Measurements from ENCODE around the gene NEUROD6. TPM values are rescaled to one million over a fixed set of nuclear protein-coding genes. Genes with fewer than 3 reads are reported as not detected.

The NEUROD6 gene
- total RNA-seq, 5 donors from 2014 or later (not counting 1 experiment from before 2014, with no cell fraction given) = not detected

- no peaks in the 10 kb centered on the region for H3K4me1 Mint-ChIP-seq
- Histone ChIP-seq H3K36me3 (ENCODE audit: control insufficient read depth in 2 of 2, extremely low read depth in 1 of 2, insufficient read depth in 1 of 2, low read length in 1 of 2) (no peaks in the 10 kb centered on the region), H3K27me3 (replicated peaks in 1 of 2; ENCODE audit: control insufficient read depth in 2 of 2, extremely low read depth in 1 of 2, insufficient read depth in 2 of 2, low read length in 1 of 2) (no peaks in the 10 kb centered on the region), H3K27ac (ENCODE audit: low read length) (no peak overlapping the region), H3K4me3 (ENCODE audit: control insufficient read depth in 1 of 2, extremely low read depth in 1 of 2, low read length in 1 of 2) (no peak overlapping the region), H3K4me1 (ENCODE audit: control insufficient read depth in 1 of 2, extremely low read depth in 1 of 2, insufficient read depth in 2 of 2, low read length in 2 of 2) (no peaks in the 10 kb centered on the region), H3K9me3 (no peaks in the 10 kb centered on the region)
- H3K36me3 Mint-ChIP-seq = no peaks in the 10 kb centered on the region
- no peak overlapping the region for H3K4me3 Mint-ChIP-seq
- ATAC-seq (replicated peaks in 1 of 4) (no peak), DNase-seq (no peak)
- no peak overlapping the region for H3K27ac Mint-ChIP-seq
- 66% methylated on average over 3 of the region's 4 CpGs for WGBS (ENCODE audit: insufficient coverage)
- H3K9me3 Mint-ChIP-seq = no peaks in the 10 kb centered on the region
- ChIA-PET POLR2A (no interaction called here), CTCF (no interaction called here)
- H3K27me3 Mint-ChIP-seq = peaks cover 0 to 1% of the 10 kb centered on the region in 2 donors
These were observed 31.1 kb downstream of the NEUROD6 start for GRCh38 chr7:31309407-31309806.

- no peaks in the 10 kb centered on the region for H3K27me3 ChIP-seq (replicated peaks in 1 of 2; ENCODE audit: control insufficient read depth in 2 of 2, extremely low read depth in 1 of 2, insufficient read depth in 2 of 2, low read length in 1 of 2)
- Mint-ChIP-seq H3K27ac (no peak overlapping the region), H3K4me1 (no peaks in the 10 kb centered on the region), H3K36me3 (no peaks in the 10 kb centered on the region), H3K4me3 (no peak overlapping the region), H3K27me3 (peaks cover 0 to 5% of the 10 kb centered on the region in 2 donors), H3K9me3 (no peaks in the 10 kb centered on the region)
- no peak overlapping the region for H3K4me3 ChIP-seq (ENCODE audit: control insufficient read depth in 1 of 2, extremely low read depth in 1 of 2, low read length in 1 of 2)
- CTCF ChIA-PET = no interaction called here
- no peak for DNase-seq
- H3K9me3 ChIP-seq = no peaks in the 10 kb centered on the region
- no peak for ATAC-seq (replicated peaks in 1 of 4)
- H3K36me3 ChIP-seq (ENCODE audit: control insufficient read depth in 2 of 2, extremely low read depth in 1 of 2, insufficient read depth in 1 of 2, low read length in 1 of 2) = no peaks in the 10 kb centered on the region
- no CpG with 5 or more reads among the region's 5 CpGs for WGBS (ENCODE audit: insufficient coverage)
- no peaks in the 10 kb centered on the region for H3K4me1 ChIP-seq (ENCODE audit: control insufficient read depth in 1 of 2, extremely low read depth in 1 of 2, insufficient read depth in 2 of 2, low read length in 2 of 2)
- no peak overlapping the region for H3K27ac ChIP-seq (ENCODE audit: low read length)
- POLR2A ChIA-PET = no interaction called here
These were observed 31.9 kb downstream of the NEUROD6 start for GRCh38 chr7:31308652-31309051.

- Mint-ChIP-seq H3K36me3 (no peaks in the 10 kb centered on the region), H3K4me1 (no peaks in the 10 kb centered on the region), H3K9me3 (no peaks in the 10 kb centered on the region), H3K4me3 (no peak overlapping the region), H3K27me3 (peaks cover 0 to 5% of the 10 kb centered on the region in 2 donors), H3K27ac (no peak overlapping the region)
- no peaks in the 10 kb centered on the region for H3K27me3 ChIP-seq (replicated peaks in 1 of 2; ENCODE audit: control insufficient read depth in 2 of 2, extremely low read depth in 1 of 2, insufficient read depth in 2 of 2, low read length in 1 of 2)
- no peak for DNase-seq
- no peak overlapping the region for H3K27ac ChIP-seq (ENCODE audit: low read length)
- H3K4me3 ChIP-seq (ENCODE audit: control insufficient read depth in 1 of 2, extremely low read depth in 1 of 2, low read length in 1 of 2) = no peak overlapping the region
- no peak for ATAC-seq (replicated peaks in 1 of 4)
- H3K9me3 ChIP-seq = no peaks in the 10 kb centered on the region
- H3K36me3 ChIP-seq (ENCODE audit: control insufficient read depth in 2 of 2, extremely low read depth in 1 of 2, insufficient read depth in 1 of 2, low read length in 1 of 2) = no peaks in the 10 kb centered on the region
- no CpG with 5 or more reads among the region's 7 CpGs for WGBS (ENCODE audit: insufficient coverage)
- ChIA-PET CTCF (no interaction called here), POLR2A (no interaction called here)
- H3K4me1 ChIP-seq (ENCODE audit: control insufficient read depth in 1 of 2, extremely low read depth in 1 of 2, insufficient read depth in 2 of 2, low read length in 2 of 2) = no peaks in the 10 kb centered on the region
These were observed 32.6 kb downstream of the NEUROD6 start for GRCh38 chr7:31307972-31308371.

- no peaks in the 10 kb centered on the region for H3K36me3 Mint-ChIP-seq
- no peak for DNase-seq
- H3K4me3 ChIP-seq (ENCODE audit: control insufficient read depth in 1 of 2, extremely low read depth in 1 of 2, low read length in 1 of 2) = no peak overlapping the region
- H3K36me3 ChIP-seq (ENCODE audit: control insufficient read depth in 2 of 2, extremely low read depth in 1 of 2, insufficient read depth in 1 of 2, low read length in 1 of 2) = no peaks in the 10 kb centered on the region
- no peaks in the 10 kb centered on the region for H3K4me1 Mint-ChIP-seq
- H3K4me3 Mint-ChIP-seq = no peak overlapping the region
- no peaks in the 10 kb centered on the region for H3K27me3 ChIP-seq (replicated peaks in 1 of 2; ENCODE audit: control insufficient read depth in 2 of 2, extremely low read depth in 1 of 2, insufficient read depth in 2 of 2, low read length in 1 of 2)
- no peak overlapping the region for H3K27ac Mint-ChIP-seq
- H3K9me3 ChIP-seq = no peaks in the 10 kb centered on the region
- no peaks in the 10 kb centered on the region for H3K9me3 Mint-ChIP-seq
- no peak overlapping the region for H3K27ac ChIP-seq (ENCODE audit: low read length)
- peaks cover 0 to 5% of the 10 kb centered on the region in 2 donors for H3K27me3 Mint-ChIP-seq
- no peaks in the 10 kb centered on the region for H3K4me1 ChIP-seq (ENCODE audit: control insufficient read depth in 1 of 2, extremely low read depth in 1 of 2, insufficient read depth in 2 of 2, low read length in 2 of 2)
- POLR2A ChIA-PET = no interaction called here
- no peak for ATAC-seq (replicated peaks in 1 of 4)
- CTCF ChIA-PET = interaction anchor here in 1 of 2 donors (0.7 kb wide), 1 partner anchor 17 kb away, joined by 4 read pairs; no protein-coding TSS in a partner anchor
- WGBS (ENCODE audit: insufficient coverage) = 60% methylated on average over 1 of the region's 1 CpG
These were observed 35.3 kb downstream of the NEUROD6 start for GRCh38 chr7:31305260-31305659.

- H3K4me3 Mint-ChIP-seq = no peak overlapping the region
- Histone ChIP-seq H3K4me1 (ENCODE audit: control insufficient read depth in 1 of 2, extremely low read depth in 1 of 2, insufficient read depth in 2 of 2, low read length in 2 of 2) (no peaks in the 10 kb centered on the region), H3K4me3 (ENCODE audit: control insufficient read depth in 1 of 2, extremely low read depth in 1 of 2, low read length in 1 of 2) (no peak overlapping the region), H3K27ac (ENCODE audit: low read length) (no peak overlapping the region), H3K9me3 (no peaks in the 10 kb centered on the region), H3K36me3 (ENCODE audit: control insufficient read depth in 2 of 2, extremely low read depth in 1 of 2, insufficient read depth in 1 of 2, low read length in 1 of 2) (no peaks in the 10 kb centered on the region), H3K27me3 (replicated peaks in 1 of 2; ENCODE audit: control insufficient read depth in 2 of 2, extremely low read depth in 1 of 2, insufficient read depth in 2 of 2, low read length in 1 of 2) (no peaks in the 10 kb centered on the region)
- WGBS (ENCODE audit: insufficient coverage) = 40% methylated on average over 1 of the region's 4 CpGs
- peaks cover 0 to 5% of the 10 kb centered on the region in 2 donors for H3K27me3 Mint-ChIP-seq
- H3K4me1 Mint-ChIP-seq = no peaks in the 10 kb centered on the region
- H3K9me3 Mint-ChIP-seq = no peaks in the 10 kb centered on the region
- ChIA-PET POLR2A (no interaction called here), CTCF (interaction anchor here in 1 of 2 donors (0.7 kb wide), 1 partner anchor 16 kb away, joined by 4 read pairs; no protein-coding TSS in a partner anchor)
- no peak overlapping the region for H3K27ac Mint-ChIP-seq
- DNase-seq (no peak), ATAC-seq (replicated peaks in 1 of 4) (no peak)
- no peaks in the 10 kb centered on the region for H3K36me3 Mint-ChIP-seq
These were observed 36.1 kb downstream of the NEUROD6 start for GRCh38 chr7:31304446-31304845.

GRCh38 chr7:31302356-31302755 lies 38.2 kb downstream of the NEUROD6 start:
- POLR2A ChIA-PET = no interaction called here

GRCh38 chr7:31299336-31299735 lies 41.2 kb downstream of the NEUROD6 start:
- no peak overlapping the region for H3K4me3 ChIP-seq (ENCODE audit: control insufficient read depth in 1 of 2, extremely low read depth in 1 of 2, low read length in 1 of 2)
- H3K9me3 ChIP-seq = no peaks in the 10 kb centered on the region
- no peaks in the 10 kb centered on the region for H3K36me3 ChIP-seq (ENCODE audit: control insufficient read depth in 2 of 2, extremely low read depth in 1 of 2, insufficient read depth in 1 of 2, low read length in 1 of 2)
- ChIA-PET CTCF (no interaction called here), POLR2A (no interaction called here)
- Mint-ChIP-seq H3K36me3 (no peaks in the 10 kb centered on the region), H3K9me3 (peaks cover 0 to 8% (median 2%) of the 10 kb centered on the region in 3 donors), H3K27me3 (peaks cover 0 to 6% of the 10 kb centered on the region in 2 donors), H3K27ac (no peak overlapping the region), H3K4me3 (no peak overlapping the region), H3K4me1 (no peaks in the 10 kb centered on the region)
- no peaks in the 10 kb centered on the region for H3K4me1 ChIP-seq (ENCODE audit: control insufficient read depth in 1 of 2, extremely low read depth in 1 of 2, insufficient read depth in 2 of 2, low read length in 2 of 2)
- H3K27me3 ChIP-seq (replicated peaks in 1 of 2; ENCODE audit: control insufficient read depth in 2 of 2, extremely low read depth in 1 of 2, insufficient read depth in 2 of 2, low read length in 1 of 2) = no peaks in the 10 kb centered on the region
- no peak overlapping the region for H3K27ac ChIP-seq (ENCODE audit: low read length)
- DNase-seq (no peak), ATAC-seq (replicated peaks in 1 of 4) (no peak)
- no CpG with 5 or more reads among the region's 1 CpG for WGBS (ENCODE audit: insufficient coverage)

More at GRCh38 chr7:31302356-31302755, 38.2 kb downstream of the NEUROD6 start:
- Mint-ChIP-seq H3K27me3 (peaks cover 0 to 5% of the 10 kb centered on the region in 2 donors), H3K36me3 (no peaks in the 10 kb centered on the region), H3K4me1 (no peaks in the 10 kb centered on the region), H3K27ac (no peak overlapping the region), H3K9me3 (peaks cover 0 to 4% (median 0%) of the 10 kb centered on the region in 3 donors), H3K4me3 (no peak overlapping the region)
- DNase-seq = no peak
- CTCF ChIA-PET = no interaction called here
- WGBS (ENCODE audit: insufficient coverage) = 86% methylated on average over 5 of the region's 7 CpGs
- no peaks in the 10 kb centered on the region for H3K4me1 ChIP-seq (ENCODE audit: control insufficient read depth in 1 of 2, extremely low read depth in 1 of 2, insufficient read depth in 2 of 2, low read length in 2 of 2)
- no peak for ATAC-seq (replicated peaks in 1 of 4)
- no peak overlapping the region for H3K4me3 ChIP-seq (ENCODE audit: control insufficient read depth in 1 of 2, extremely low read depth in 1 of 2, low read length in 1 of 2)
- H3K27ac ChIP-seq (ENCODE audit: low read length) = no peak overlapping the region
- H3K36me3 ChIP-seq (ENCODE audit: control insufficient read depth in 2 of 2, extremely low read depth in 1 of 2, insufficient read depth in 1 of 2, low read length in 1 of 2) = no peaks in the 10 kb centered on the region
- H3K9me3 ChIP-seq = no peaks in the 10 kb centered on the region
- H3K27me3 ChIP-seq (replicated peaks in 1 of 2; ENCODE audit: control insufficient read depth in 2 of 2, extremely low read depth in 1 of 2, insufficient read depth in 2 of 2, low read length in 1 of 2) = no peaks in the 10 kb centered on the region
